ENCODE measurements around the gene ARL4C.

Gene ARL4C

GRCh38 chr2:234467289-234467688, 29.6 kb downstream of the ARL4C start:
- no peaks in the 10 kb centered on the region for H3K27me3 ChIP-seq (replicated peaks; ENCODE audit: insufficient read depth, low read length)
- H2AFZ ChIP-seq (ENCODE audit: low read length): no peak overlapping the region
- no peaks in the 10 kb centered on the region for H3K4me1 ChIP-seq (ENCODE audit: low read length)
- H4K20me1 ChIP-seq (ENCODE audit: insufficient read depth, low read length): no peaks in the 10 kb centered on the region
- H3K36me3 ChIP-seq (replicated peaks; ENCODE audit: insufficient read depth, low read length): no peaks in the 10 kb centered on the region
- H3K4me2 ChIP-seq (ENCODE audit: low read depth, low read length): no peak overlapping the region
- no peak for TF ChIP-seq EZH2phosphoT487 (IDR thresholded peaks at IDR 0.05; ENCODE audit: low read length)
- TF ChIP-seq CTCF (IDR thresholded peaks at IDR 0.05; ENCODE audit: low read length): no peak
- no peak for TF ChIP-seq EZH2 (optimal IDR thresholded peaks at IDR 0.05; ENCODE audit: low read depth, low read length)
- H3K4me3 ChIP-seq (ENCODE audit: low read length): no peak overlapping the region
- DNase-seq: no peak
- H3K79me2 ChIP-seq (ENCODE audit: low read length): no peaks in the 10 kb centered on the region
- no peaks in the 10 kb centered on the region for H3K9me3 ChIP-seq (replicated peaks; ENCODE audit: insufficient read depth, low read length)
- no peak overlapping the region for H3K27ac ChIP-seq (ENCODE audit: low read length)
- H3F3A ChIP-seq (ENCODE audit: insufficient read depth, low read length): no peaks in the 10 kb centered on the region
- no peak overlapping the region for H3K9ac ChIP-seq (ENCODE audit: low read length)
- no peaks in the 10 kb centered on the region for H3K9me2 ChIP-seq (replicated peaks; ENCODE audit: insufficient read depth, low read length)

GRCh38 chr2:234464291-234464645, 32.6 kb downstream of the ARL4C start:
- Histone ChIP-seq H3K9me3 (replicated peaks; ENCODE audit: insufficient read depth, low read length) (no peaks in the 10 kb centered on the region), H3K36me3 (replicated peaks; ENCODE audit: insufficient read depth, low read length) (no peaks in the 10 kb centered on the region), H3K9me2 (replicated peaks; ENCODE audit: insufficient read depth, low read length) (no peaks in the 10 kb centered on the region), H4K20me1 (ENCODE audit: insufficient read depth, low read length) (no peaks in the 10 kb centered on the region), H3K4me1 (ENCODE audit: low read length) (no peaks in the 10 kb centered on the region), H3F3A (ENCODE audit: insufficient read depth, low read length) (no peaks in the 10 kb centered on the region), H2AFZ (ENCODE audit: low read length) (no peak overlapping the region), H3K9ac (ENCODE audit: low read length) (no peak overlapping the region), H3K27me3 (replicated peaks; ENCODE audit: insufficient read depth, low read length) (no peaks in the 10 kb centered on the region), H3K4me2 (ENCODE audit: low read depth, low read length) (no peak overlapping the region), H3K4me3 (ENCODE audit: low read length) (no peak overlapping the region), H3K27ac (ENCODE audit: low read length) (no peak overlapping the region), H3K79me2 (ENCODE audit: low read length) (no peaks in the 10 kb centered on the region)
- DNase-seq: no peak
- TF ChIP-seq EZH2 (optimal IDR thresholded peaks at IDR 0.05; ENCODE audit: low read depth, low read length) (no peak), CTCF (IDR thresholded peaks at IDR 0.05; ENCODE audit: low read length) (no peak), EZH2phosphoT487 (IDR thresholded peaks at IDR 0.05; ENCODE audit: low read length) (no peak)

GRCh38 chr2:234463626-234464290, 33.1 kb downstream of the ARL4C start:
- H3K36me3 ChIP-seq (replicated peaks; ENCODE audit: insufficient read depth, low read length): no peaks in the 10 kb centered on the region
- H3F3A ChIP-seq (ENCODE audit: insufficient read depth, low read length): no peaks in the 10 kb centered on the region
- no peak for DNase-seq
- no peak overlapping the region for H3K9ac ChIP-seq (ENCODE audit: low read length)
- no peaks in the 10 kb centered on the region for H4K20me1 ChIP-seq (ENCODE audit: insufficient read depth, low read length)
- H3K9me3 ChIP-seq (replicated peaks; ENCODE audit: insufficient read depth, low read length): no peaks in the 10 kb centered on the region
- H3K27me3 ChIP-seq (replicated peaks; ENCODE audit: insufficient read depth, low read length): no peaks in the 10 kb centered on the region
- H3K4me1 ChIP-seq (ENCODE audit: low read length): no peaks in the 10 kb centered on the region
- no peak overlapping the region for H3K27ac ChIP-seq (ENCODE audit: low read length)
- H2AFZ ChIP-seq (ENCODE audit: low read length): no peak overlapping the region
- TF ChIP-seq EZH2phosphoT487 (IDR thresholded peaks at IDR 0.05; ENCODE audit: low read length) (no peak), CTCF (IDR thresholded peaks at IDR 0.05; ENCODE audit: low read length) (no peak)
- H3K79me2 ChIP-seq (ENCODE audit: low read length): no peaks in the 10 kb centered on the region
- H3K4me2 ChIP-seq (ENCODE audit: low read depth, low read length): no peak overlapping the region
- no peak overlapping the region for H3K4me3 ChIP-seq (ENCODE audit: low read length)
- no peaks in the 10 kb centered on the region for H3K9me2 ChIP-seq (replicated peaks; ENCODE audit: insufficient read depth, low read length)
